ENCODE results near the gene CYTIP. TPM values are rescaled to one million over a fixed set of nuclear protein-coding genes. Genes with fewer than 3 reads are reported as not detected.
"Not testable (repeated sequence)": the region's sequence is repeated elsewhere in the genome, so short reads cannot be mapped to it uniquely, and the experiment has no call there.

The CYTIP gene
- total RNA-seq, 5 donors from 2014 or later (not counting 1 experiment from before 2014, with no cell fraction given): 264 to 465 (median 273) TPM

GRCh38 chr2:157413326-157414035, 30.4 kb downstream of the CYTIP start:
- peak overlapping the region; percentile 91 for H3K27ac ChIP-seq (ENCODE audit: low read length)
- peaks cover 39 to 91% of the 10 kb centered on the region in 2 experiments for H3K4me1 ChIP-seq (ENCODE audit: control insufficient read depth in 1 of 2, extremely low read depth in 1 of 2, insufficient read depth in 2 of 2, low read length in 2 of 2)
- ATAC-seq (replicated peaks in 1 of 4): peak; percentile 81 to 88 (median 85)
- Mint-ChIP-seq H3K36me3 (peaks cover 81% of the 10 kb centered on the region), H3K27ac (peak overlapping the region; percentile 96 to 99), H3K9me3 (peaks cover under 1 to 5% (median under 1%) of the 10 kb centered on the region in 3 donors), H3K4me1 (peaks cover 89 to 93% (median 93%) of the 10 kb centered on the region in 3 donors), H3K27me3 (no peaks in the 10 kb centered on the region), H3K4me3 (peak overlapping the region; percentile 47 to 64 (median 54))
- POLR2A ChIA-PET: interaction anchor here (0.5 to 3.8 kb wide), 17 partner anchors 8 to 81 kb away, joined by 3 to 21 read pairs (median 4); partner anchors contain the start of gene CYTIP (in 1 of the 2)
- peak in 32 of 35 experiments; percentile 37 to 83 (median 63) for DNase-seq
- CTCF ChIA-PET: interaction anchor here (0.6 to 1.6 kb wide), 8 partner anchors 9 to 462 kb away, joined by 3 to 11 read pairs (median 4); partner anchors contain the start of genes ACVR1 (in 1 of the 2) and CYTIP (in 1 of the 2)
- no peaks in the 10 kb centered on the region for H3K27me3 ChIP-seq (replicated peaks in 1 of 2; ENCODE audit: control insufficient read depth in 2 of 2, extremely low read depth in 1 of 2, insufficient read depth in 2 of 2, low read length in 1 of 2)
- peaks cover 5 to 37% of the 10 kb centered on the region in 2 donors for H3K36me3 ChIP-seq (ENCODE audit: control insufficient read depth in 2 of 2, extremely low read depth in 1 of 2, insufficient read depth in 1 of 2, low read length in 1 of 2)
- 0% methylated on average over 2 of the region's 4 CpGs for WGBS (ENCODE audit: insufficient coverage)
- no peaks in the 10 kb centered on the region for H3K9me3 ChIP-seq
- no peak overlapping the region for H3K4me3 ChIP-seq (ENCODE audit: control insufficient read depth in 1 of 2, extremely low read depth in 1 of 2, low read length in 1 of 2)

GRCh38 chr2:157411624-157412336, 32.1 kb downstream of the CYTIP start:
- ATAC-seq (replicated peaks in 1 of 4) (no peak), DNase-seq (no peak)
- POLR2A ChIA-PET: interaction anchor here (0.7 to 2.5 kb wide), 11 partner anchors 9 to 80 kb away, joined by 3 to 11 read pairs (median 4); no protein-coding TSS in a partner anchor
- H3K36me3 Mint-ChIP-seq: peaks cover 72% of the 10 kb centered on the region
- Histone ChIP-seq H3K36me3 (ENCODE audit: control insufficient read depth in 2 of 2, extremely low read depth in 1 of 2, insufficient read depth in 1 of 2, low read length in 1 of 2) (peaks cover 5 to 25% of the 10 kb centered on the region in 2 donors), H3K4me3 (ENCODE audit: control insufficient read depth in 1 of 2, extremely low read depth in 1 of 2, low read length in 1 of 2) (no peak overlapping the region), H3K27ac (ENCODE audit: low read length) (peak overlapping the region; percentile 91), H3K4me1 (ENCODE audit: control insufficient read depth in 1 of 2, extremely low read depth in 1 of 2, insufficient read depth in 2 of 2, low read length in 2 of 2) (peaks cover 39 to 82% of the 10 kb centered on the region in 2 experiments), H3K9me3 (no peaks in the 10 kb centered on the region), H3K27me3 (replicated peaks in 1 of 2; ENCODE audit: control insufficient read depth in 2 of 2, extremely low read depth in 1 of 2, insufficient read depth in 2 of 2, low read length in 1 of 2) (no peaks in the 10 kb centered on the region)
- CTCF ChIA-PET: interaction anchor here in 1 of 2 donors (0.6 to 2.7 kb wide), 5 partner anchors 27 to 87 kb away, joined by 4 to 13 read pairs (median 5); no protein-coding TSS in a partner anchor
- H3K4me1 Mint-ChIP-seq: peaks cover 81 to 88% (median 87%) of the 10 kb centered on the region in 3 donors
- no peaks in the 10 kb centered on the region for H3K27me3 Mint-ChIP-seq
- peaks cover 4 to 5% (median 5%) of the 10 kb centered on the region in 3 donors for H3K9me3 Mint-ChIP-seq
- WGBS (ENCODE audit: insufficient coverage): no CpG with 5 or more reads among the region's 3 CpGs
- peak overlapping the region in 2 of 3 donors; percentile 39 to 64 for H3K4me3 Mint-ChIP-seq
- H3K27ac Mint-ChIP-seq: peak overlapping the region; percentile 92 to 99

- CTCF ChIA-PET: interaction anchor here in 1 of 2 donors (1.7 kb wide), 1 partner anchor 77 kb away, joined by 6 read pairs; no protein-coding TSS in a partner anchor
- Histone ChIP-seq H3K27ac (ENCODE audit: low read length) (peak overlapping the region; percentile 49), H3K4me1 (ENCODE audit: control insufficient read depth in 1 of 2, extremely low read depth in 1 of 2, insufficient read depth in 2 of 2, low read length in 2 of 2) (peaks cover 32 to 43% of the 10 kb centered on the region in 2 experiments)
- H3K36me3 ChIP-seq (ENCODE audit: control insufficient read depth in 2 of 2, extremely low read depth in 1 of 2, insufficient read depth in 1 of 2, low read length in 1 of 2); H3K27me3 Mint-ChIP-seq; ATAC-seq (replicated peaks in 1 of 4); H3K27me3 ChIP-seq (replicated peaks in 1 of 2; ENCODE audit: control insufficient read depth in 2 of 2, extremely low read depth in 1 of 2, insufficient read depth in 2 of 2, low read length in 1 of 2); H3K9me3 ChIP-seq; H3K4me3 ChIP-seq (ENCODE audit: control insufficient read depth in 1 of 2, extremely low read depth in 1 of 2, low read length in 1 of 2); DNase-seq: not testable (repeated sequence)
- H3K9me3 Mint-ChIP-seq: peaks cover 16 to 24% (median 17%) of the 10 kb centered on the region in 3 donors
- POLR2A ChIA-PET: interaction anchor here (0.6 to 1.7 kb wide), 6 partner anchors 9 to 60 kb away, joined by 3 to 9 read pairs (median 4); partner anchors contain the start of gene CYTIP (in 1 of the 2)
- H3K36me3 Mint-ChIP-seq: peaks cover 56% of the 10 kb centered on the region
- H3K27ac Mint-ChIP-seq: peak overlapping the region; percentile 95 to 97
- H3K4me3 Mint-ChIP-seq: peak overlapping the region in 1 of 3 donors; percentile 67
- H3K4me1 Mint-ChIP-seq: peaks cover 78 to 88% (median 83%) of the 10 kb centered on the region in 3 donors
These were observed 38.5 kb downstream of the CYTIP start for GRCh38 chr2:157405398-157405797.

- H3K36me3 ChIP-seq (ENCODE audit: control insufficient read depth in 2 of 2, extremely low read depth in 1 of 2, insufficient read depth in 1 of 2, low read length in 1 of 2): peaks cover 0 to 4% of the 10 kb centered on the region in 2 donors
- POLR2A ChIA-PET: interaction anchor here (0.9 to 2.2 kb wide), 23 partner anchors 9 to 1062 kb away, joined by 3 to 49 read pairs (median 7); partner anchors contain the start of genes CYTIP (in 2 of the 2) and ACVR1C (in 1 of the 2)
- peak; percentile 92 to 97 (median 94) for ATAC-seq (replicated peaks in 1 of 4)
- CTCF ChIA-PET: interaction anchor here (0.6 to 2.0 kb wide), 19 partner anchors 9 to 89 kb away, joined by 3 to 23 read pairs (median 5); partner anchors contain the start of genes CYTIP (in 2 of the 2) and ERMN (in 1 of the 2)
- H3K4me3 ChIP-seq (ENCODE audit: control insufficient read depth in 1 of 2, extremely low read depth in 1 of 2, low read length in 1 of 2): no peak overlapping the region
- 0% methylated on average over 2 of the region's 2 CpGs for WGBS (ENCODE audit: insufficient coverage)
- DNase-seq: peak; percentile 33 to 89 (median 69)
- H3K36me3 Mint-ChIP-seq: peaks cover 59% of the 10 kb centered on the region
- H3K4me1 ChIP-seq (ENCODE audit: control insufficient read depth in 1 of 2, extremely low read depth in 1 of 2, insufficient read depth in 2 of 2, low read length in 2 of 2): peaks cover 32 to 36% of the 10 kb centered on the region in 2 experiments
- H3K27me3 ChIP-seq (replicated peaks in 1 of 2; ENCODE audit: control insufficient read depth in 2 of 2, extremely low read depth in 1 of 2, insufficient read depth in 2 of 2, low read length in 1 of 2): no peaks in the 10 kb centered on the region
- H3K27ac Mint-ChIP-seq: peak overlapping the region; percentile 99 to 100
- H3K27me3 Mint-ChIP-seq: no peaks in the 10 kb centered on the region
- peaks cover 68 to 81% (median 73%) of the 10 kb centered on the region in 3 donors for H3K4me1 Mint-ChIP-seq
- peak overlapping the region; percentile 97 for H3K27ac ChIP-seq (ENCODE audit: low read length)
- H3K9me3 ChIP-seq: no peaks in the 10 kb centered on the region
- H3K4me3 Mint-ChIP-seq: peak overlapping the region; percentile 14 to 67 (median 59)
- peaks cover 15 to 34% (median 21%) of the 10 kb centered on the region in 3 donors for H3K9me3 Mint-ChIP-seq
These were observed 39.5 kb downstream of the CYTIP start for GRCh38 chr2:157404363-157404762.

- peaks cover 61% of the 10 kb centered on the region for H3K36me3 Mint-ChIP-seq
- WGBS (ENCODE audit: insufficient coverage): 82% methylated on average over 12 of the region's 15 CpGs
- Histone ChIP-seq H3K4me3 (ENCODE audit: control insufficient read depth in 1 of 2, extremely low read depth in 1 of 2, low read length in 1 of 2) (peak overlapping the region in 1 of 2 donors; percentile 44), H3K4me1 (ENCODE audit: control insufficient read depth in 1 of 2, extremely low read depth in 1 of 2, insufficient read depth in 2 of 2, low read length in 2 of 2) (peaks cover 27 to 32% of the 10 kb centered on the region in 2 experiments), H3K27ac (ENCODE audit: low read length) (peak overlapping the region; percentile 97)
- POLR2A ChIA-PET: interaction anchor here (0.5 to 2.2 kb wide), 12 partner anchors 12 to 71 kb away, joined by 3 to 49 read pairs (median 8); partner anchors contain the start of gene CYTIP (in 1 of the 2)
- peak overlapping the region; percentile 99 to 100 for H3K27ac Mint-ChIP-seq
- H3K27me3 Mint-ChIP-seq; ATAC-seq (replicated peaks in 1 of 4); H3K27me3 ChIP-seq (replicated peaks in 1 of 2; ENCODE audit: control insufficient read depth in 2 of 2, extremely low read depth in 1 of 2, insufficient read depth in 2 of 2, low read length in 1 of 2); H3K9me3 ChIP-seq; H3K36me3 ChIP-seq (ENCODE audit: control insufficient read depth in 2 of 2, extremely low read depth in 1 of 2, insufficient read depth in 1 of 2, low read length in 1 of 2): not testable (repeated sequence)
- peak in 19 of 35 experiments; percentile 20 to 71 (median 33) for DNase-seq
- CTCF ChIA-PET: interaction anchor here (1.0 to 2.0 kb wide), 5 partner anchors 10 to 77 kb away, joined by 3 to 11 read pairs (median 7); partner anchors contain the start of gene ERMN (in 1 of the 2)
- H3K4me1 Mint-ChIP-seq: peaks cover 59 to 69% (median 60%) of the 10 kb centered on the region in 3 donors
- peak overlapping the region in 1 of 3 donors; percentile 67 for H3K4me3 Mint-ChIP-seq
- peaks cover 15 to 38% (median 25%) of the 10 kb centered on the region in 3 donors for H3K9me3 Mint-ChIP-seq
These were observed 40.9 kb downstream of the CYTIP start for GRCh38 chr2:157402801-157403485.
